LNCAP (cell line): ENCODE data around the gene TNRC18.

ENCODE experiments used
- CTCF ChIP-seq: fragments of 450-650 bp; IDR thresholded peaks from 2 replicates; pipeline ENCODE4 v1.5.1; 2017; ENCODE audit warnings: mild to moderate bottlenecking

The TNRC18 gene

GRCh38 chr7:5333121-5334045, 90.3 kb downstream of the TNRC18 start:
- no peak for TF ChIP-seq CTCF

DNA sequence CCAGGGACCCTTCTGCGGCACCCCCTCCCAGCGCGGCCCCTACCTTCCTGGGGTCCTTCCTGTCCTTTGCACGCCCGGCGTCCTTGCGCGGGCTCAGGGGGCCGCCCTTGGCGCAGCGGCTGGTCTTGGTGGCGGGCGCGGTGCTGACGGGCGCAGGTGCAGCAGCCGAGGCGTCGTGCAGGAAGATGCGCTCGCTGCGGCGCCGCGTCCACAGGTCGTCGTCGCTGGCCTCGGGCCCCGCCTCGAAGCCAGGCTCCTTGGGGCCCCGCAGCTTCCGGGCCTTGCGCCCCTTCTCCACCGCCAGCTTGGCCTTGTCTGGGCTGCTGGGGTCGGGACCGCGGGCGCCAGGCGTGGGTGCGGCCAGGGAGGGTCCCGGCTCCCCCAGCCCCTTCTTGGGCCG, 91.1 kb downstream of the TNRC18 start:
- no peak for TF ChIP-seq CTCF

GRCh38 chr7:5330288-5330687, 93.3 kb downstream of the TNRC18 start:
- no peak for TF ChIP-seq CTCF

DNA sequence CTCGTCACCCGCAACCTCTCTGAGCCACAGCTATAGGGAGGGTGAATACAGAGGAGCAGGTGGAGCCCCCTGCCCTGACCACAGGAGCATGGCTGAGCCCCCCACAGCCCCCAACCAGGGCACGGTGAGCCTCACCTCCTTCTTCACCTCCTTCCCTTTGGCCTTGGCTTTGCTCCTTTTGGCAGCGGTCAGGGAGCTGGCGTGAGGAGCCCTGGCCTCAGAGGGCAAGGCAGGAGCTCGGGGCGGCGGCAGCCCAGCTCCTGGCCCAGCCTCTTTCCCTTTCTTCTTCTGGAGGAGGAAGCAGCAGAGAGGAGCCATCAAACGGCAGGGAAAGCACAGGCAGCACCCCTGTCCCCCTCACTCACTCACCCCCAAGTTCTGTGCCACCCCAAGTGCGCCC, 98.7 kb downstream of the TNRC18 start:
- TF ChIP-seq CTCF, result no peak

DNA sequence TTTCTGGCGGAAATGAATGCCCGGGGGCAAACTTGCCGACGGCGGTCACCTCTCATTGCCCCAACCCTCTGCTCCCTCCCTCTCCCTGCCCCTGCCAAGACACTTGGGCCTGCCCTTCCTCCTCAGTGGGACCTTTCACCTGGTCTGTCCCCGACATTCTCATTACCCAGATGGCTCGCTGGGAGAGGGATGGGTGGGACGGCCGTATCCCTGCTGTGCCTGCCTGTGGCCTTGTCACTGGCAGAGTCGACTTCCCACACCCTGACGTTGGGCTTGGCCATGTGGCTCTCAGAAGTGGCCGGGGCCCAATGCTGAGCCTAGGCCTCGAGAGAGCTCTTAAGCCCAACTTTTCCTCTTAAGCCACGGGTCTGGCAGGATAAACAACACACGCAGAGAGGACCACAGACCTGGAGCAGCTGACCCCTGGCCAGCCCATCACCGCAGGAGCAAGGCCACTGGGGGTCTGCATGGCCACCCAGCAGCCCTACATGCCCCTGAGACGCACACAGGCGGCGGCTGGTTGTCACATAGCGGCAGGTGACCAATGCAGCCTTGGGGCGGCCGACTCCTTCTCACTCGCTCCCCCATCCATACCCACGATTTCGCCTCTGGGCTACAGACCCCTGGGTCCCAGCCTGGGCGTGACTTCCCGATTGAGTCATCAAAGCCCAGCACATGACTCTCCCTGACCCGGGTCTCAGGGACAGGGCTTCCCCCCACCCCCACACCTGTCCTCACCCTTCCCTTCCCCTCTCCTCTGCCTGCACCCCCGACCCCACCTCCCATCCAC, 100.8 kb downstream of the TNRC18 start:
- TF ChIP-seq CTCF, result no peak

GRCh38 chr7:5320802-5321396, 102.7 kb downstream of the TNRC18 start:
- no peak for TF ChIP-seq CTCF

DNA sequence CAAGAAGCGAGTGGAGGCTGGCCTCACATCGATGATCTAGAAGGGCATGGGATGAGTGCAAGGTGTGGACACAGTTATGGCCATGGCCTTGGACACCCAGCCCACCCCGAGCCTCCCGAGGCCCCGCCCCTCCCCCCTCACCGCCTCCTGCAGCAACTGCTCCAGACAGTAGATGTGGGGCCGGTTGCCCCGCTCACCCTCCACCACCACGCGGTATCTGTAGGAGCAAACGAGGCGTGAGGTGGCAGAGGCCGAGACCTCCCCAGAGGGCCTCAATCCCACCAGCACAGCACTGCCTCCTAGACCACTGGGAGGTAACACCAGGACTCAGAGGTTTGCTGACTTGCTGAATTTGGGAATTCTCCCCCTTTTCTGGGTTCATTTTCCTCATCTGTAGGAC, 103.2 kb downstream of the TNRC18 start:
- no peak for TF ChIP-seq CTCF
